ENCODE results near the gene NXT1.
"Not testable (repeated sequence)": the region's sequence is repeated elsewhere in the genome, so short reads cannot be mapped to it uniquely, and the experiment has no call there.

The NXT1 gene

DNA sequence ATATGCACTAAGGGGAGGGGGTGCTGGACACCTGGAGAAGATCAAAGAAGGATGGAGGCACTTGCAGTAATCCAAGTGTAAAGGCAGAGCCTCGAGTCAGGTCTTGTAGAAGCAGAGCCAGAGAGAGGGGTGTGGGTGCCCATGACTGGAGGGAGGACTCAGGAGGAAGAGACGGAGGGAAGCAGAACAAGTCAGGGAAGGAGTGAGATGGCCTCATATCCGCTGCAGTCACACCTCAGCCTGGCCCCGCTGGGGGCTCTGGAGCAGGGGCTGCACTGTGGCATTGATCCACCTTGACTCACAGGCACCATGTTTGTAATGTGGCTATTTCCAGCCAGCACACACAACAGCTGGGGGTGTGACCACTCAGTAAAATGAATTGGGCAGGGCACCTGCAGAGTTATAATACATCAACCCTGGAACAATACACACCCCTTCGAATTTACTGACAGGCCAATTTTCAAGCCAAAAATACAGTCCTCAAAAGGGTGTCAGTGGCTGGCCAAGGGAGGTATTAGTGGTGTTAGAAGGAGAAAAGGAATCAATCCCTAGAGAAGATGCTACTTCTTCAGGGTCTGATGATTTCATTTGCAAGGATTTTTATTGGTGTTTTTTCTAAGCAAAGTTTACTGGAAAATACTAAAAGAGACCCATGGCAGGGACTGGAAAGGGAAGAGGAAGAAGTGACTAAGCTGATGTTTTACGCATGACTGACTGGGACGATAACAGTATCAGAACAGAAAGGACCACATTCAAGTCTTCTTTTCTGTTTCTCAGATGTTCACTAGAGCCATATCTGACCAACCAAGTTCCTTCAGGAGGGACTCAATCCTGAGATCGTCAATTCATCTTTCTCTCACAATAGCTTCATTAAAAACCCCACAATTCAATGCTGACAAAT, 18.9 kb upstream of the NXT1 start:
- DNase-seq, result no peak

DNA sequence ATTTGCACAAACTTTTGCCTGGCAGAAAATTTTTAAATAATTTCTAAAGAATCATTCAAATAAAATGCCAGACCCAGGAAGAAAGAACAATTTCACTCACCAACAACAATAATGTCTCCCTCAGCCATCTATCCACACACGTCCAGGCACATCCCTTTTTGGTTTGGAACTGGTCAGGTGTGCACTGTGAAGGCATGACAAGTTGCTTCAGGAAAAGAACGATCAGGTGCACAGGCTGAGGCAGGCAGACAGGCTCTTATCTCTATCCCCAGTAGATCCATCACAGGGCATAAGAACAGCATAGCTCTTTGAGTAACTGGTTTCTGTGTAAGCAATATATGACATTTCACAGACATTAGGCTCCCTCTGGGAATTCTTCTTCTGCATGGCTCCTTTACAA, 18.1 kb upstream of the NXT1 start:
- no peak for DNase-seq

DNA sequence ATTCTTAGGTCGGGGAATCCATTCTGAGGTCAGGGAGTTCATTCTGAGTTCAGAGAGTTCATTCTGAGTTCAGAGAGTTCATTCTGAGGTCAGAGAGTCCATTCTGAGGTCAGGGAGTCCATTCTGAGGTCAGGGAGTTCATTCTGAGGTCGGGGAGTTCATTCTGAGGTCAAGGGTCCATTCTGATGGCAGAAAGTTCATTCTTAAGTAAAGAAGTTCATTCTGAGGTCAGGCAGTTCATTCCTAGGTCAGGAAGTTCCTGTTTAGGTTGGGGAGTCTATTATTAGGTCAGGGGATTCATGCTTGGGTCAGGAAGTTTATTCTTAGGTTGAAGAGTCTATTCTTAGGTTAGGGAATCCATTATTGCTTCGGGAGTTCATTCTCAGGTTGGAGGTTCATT, 16.5 kb upstream of the NXT1 start:
- no peak for DNase-seq

- no peak for DNase-seq
These were observed 15.1 kb upstream of the NXT1 start for GRCh38 chr20:23335521-23335920.

DNA sequence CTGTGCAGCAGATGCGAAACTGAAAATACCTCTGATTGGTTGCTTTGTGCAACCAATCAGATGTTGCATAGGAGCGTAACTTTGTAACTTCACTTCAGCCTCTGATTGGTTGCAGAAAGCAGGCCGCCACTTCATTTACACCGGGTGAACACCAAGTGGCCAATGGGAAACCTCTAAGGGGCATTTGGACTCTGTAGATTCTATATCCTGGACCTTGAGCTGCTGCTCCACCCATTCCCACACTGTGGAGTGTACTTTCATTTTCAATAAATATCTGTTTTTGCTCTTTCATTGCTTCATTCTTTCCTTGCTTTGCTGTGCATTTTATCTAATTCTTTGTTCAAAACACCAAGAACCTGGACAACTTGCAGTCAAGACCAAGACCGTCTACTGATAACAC, 14.1 kb upstream of the NXT1 start:
- no peak for DNase-seq

- DNase-seq, result no peak
These were observed 13.3 kb upstream of the NXT1 start for GRCh38 chr20:23337312-23337711.

DNA sequence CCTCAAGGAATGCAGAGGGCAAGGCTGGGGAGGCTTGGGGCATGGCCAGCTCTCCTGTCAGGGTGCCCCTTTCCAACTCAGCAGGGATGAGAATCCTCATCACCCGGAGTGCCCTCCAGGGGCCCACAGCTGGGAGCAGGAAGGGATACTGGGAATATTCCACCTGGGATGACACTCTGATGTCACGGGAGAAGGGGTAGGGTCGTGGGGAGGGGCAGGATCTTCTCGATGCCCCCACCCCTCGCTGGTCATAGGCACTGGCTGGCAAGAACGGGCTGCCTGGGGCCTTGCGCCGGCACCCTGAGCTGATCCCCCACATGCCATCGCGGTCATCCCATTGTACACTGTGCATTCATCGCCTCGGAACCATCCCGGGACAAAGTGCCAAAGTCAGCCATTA, 10.6 kb upstream of the NXT1 start:
- DNase-seq, result no peak

GRCh38 chr20:23340524-23340923, 10.1 kb upstream of the NXT1 start:
- no peak for DNase-seq

- no peak for DNase-seq
These were observed 9.5 kb upstream of the NXT1 start for GRCh38 chr20:23341073-23341472.

- DNase-seq, result no peak
These were observed 7.0 kb upstream of the NXT1 start for GRCh38 chr20:23343590-23343989.

DNA sequence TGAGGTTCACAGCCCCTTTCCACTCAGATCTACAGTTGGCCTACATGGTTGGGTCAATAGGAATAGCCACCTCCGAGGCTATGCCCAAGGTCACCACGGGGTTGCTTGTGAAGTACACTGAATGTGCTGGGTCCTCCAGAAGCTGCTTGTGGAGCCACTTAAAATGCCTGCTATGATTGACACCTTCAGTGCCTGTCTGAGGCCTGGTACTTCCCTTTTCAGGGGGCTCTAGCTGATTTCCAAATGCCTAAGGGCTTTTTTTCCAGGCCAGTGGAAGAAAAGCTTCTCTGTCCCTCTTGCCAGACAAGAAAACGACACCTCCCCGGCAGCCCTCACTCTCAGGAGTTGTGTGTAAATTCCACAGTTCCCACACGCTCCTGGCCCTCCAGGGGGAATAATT, 6.3 kb upstream of the NXT1 start:
- DNase-seq, result no peak

- DNase-seq, result no peak
These were observed 4.6 kb upstream of the NXT1 start for GRCh38 chr20:23346002-23346401.

- DNase-seq, result no peak
These were observed 2.8 kb upstream of the NXT1 start for GRCh38 chr20:23347791-23348190.

DNA sequence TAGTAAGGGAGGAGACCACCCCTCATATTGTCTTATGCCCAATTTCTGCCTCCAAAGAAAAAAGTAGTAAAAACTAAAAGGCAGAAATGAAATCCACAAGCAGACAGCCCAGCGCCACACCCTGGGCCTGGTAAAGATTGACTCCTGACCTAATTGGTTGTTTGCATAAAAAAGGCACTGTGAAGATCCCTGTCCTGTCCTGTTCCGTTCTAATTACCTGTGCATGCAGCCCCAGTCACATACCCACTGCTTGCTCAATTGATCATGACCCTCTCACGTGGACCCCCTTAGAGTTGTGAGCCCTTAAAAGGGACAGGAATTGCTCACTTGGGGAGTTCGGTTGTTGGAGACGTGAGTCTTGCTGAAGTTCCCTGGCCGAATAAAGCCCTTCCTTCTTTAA, 2.1 kb upstream of the NXT1 start:
- not testable (repeated sequence) for DNase-seq

- DNase-seq, result peak; percentile 75 to 76
These were observed 1.0 kb upstream of the NXT1 start for GRCh38 chr20:23349338-23350195.

GRCh38 chr20:23350904-23351838, 580 bp downstream of the NXT1 start:
- DNase-seq, result peak; percentile 51 to 54

- no peak for DNase-seq
These were observed 5.6 kb downstream of the NXT1 start for GRCh38 chr20:23356203-23356602.

GRCh38 chr20:23357767-23358562, 7.4 kb downstream of the NXT1 start:
- DNase-seq, result peak; percentile 100

DNA sequence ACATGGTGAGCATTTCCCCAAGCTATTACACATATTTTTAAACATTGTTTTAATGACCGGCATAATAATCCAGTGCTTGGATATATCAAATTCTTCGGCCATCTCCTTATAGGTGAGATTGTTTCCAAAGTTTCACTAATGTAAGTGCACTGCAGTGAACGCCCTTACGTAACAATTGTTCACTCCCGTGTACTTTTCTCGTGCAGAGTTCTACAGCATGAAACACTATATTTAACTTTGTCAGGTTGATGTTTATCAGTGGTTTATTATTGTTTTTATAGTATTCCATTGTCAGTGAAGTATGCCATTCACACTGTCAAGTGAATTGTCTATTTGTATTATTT, 7.9 kb downstream of the NXT1 start:
- no peak for DNase-seq

GRCh38 chr20:23358923-23359593, 8.5 kb downstream of the NXT1 start:
- DNase-seq, result no peak

- DNase-seq, result no peak
These were observed 9.9 kb downstream of the NXT1 start for GRCh38 chr20:23360531-23360930.

DNA sequence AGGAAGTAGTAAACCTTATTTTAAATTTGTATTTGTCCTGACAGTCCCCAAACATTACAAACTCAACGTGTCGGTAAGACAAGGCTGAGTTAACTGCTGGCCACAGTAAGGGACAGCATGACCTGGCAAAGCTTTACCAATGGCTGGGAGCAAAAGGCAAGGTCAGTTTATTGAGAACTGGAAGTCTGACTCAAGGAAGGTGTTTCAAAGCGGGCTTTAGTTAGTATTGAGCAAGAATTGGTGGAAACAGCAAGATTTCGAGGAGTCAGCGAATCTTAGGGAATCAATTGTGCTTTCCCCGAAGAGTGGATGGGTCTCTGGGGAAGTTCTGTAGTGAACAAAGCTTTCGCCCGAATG, 10.5 kb downstream of the NXT1 start:
- DNase-seq, result no peak
